Measurements from ENCODE around the gene BBS10.
"Not testable (repeated sequence)": the region's sequence is repeated elsewhere in the genome, so short reads cannot be mapped to it uniquely, and the experiment has no call there.

BBS10 gene

GRCh38 chr12:76348079-76348901 lies at the start of gene BBS10:
Gene BBS10 (minus strand): TSS chr12:76348415. CDS start chr12:76348358, 57 bp downstream.
- Mint-ChIP-seq H3K4me1 (peaks cover 34% of the 10 kb centered on the region), H3K27ac (peak within 1 kb of the TSS; percentile 95 to 97), H3K27me3 (no peaks in the 10 kb centered on the region), H3K9me3 (no peaks in the 10 kb centered on the region), H3K4me3 (peak within 1 kb of the TSS; percentile 90 to 94)
- ATAC-seq, result peak; percentile 94
- peak; percentile 86 to 90 for DNase-seq

DNA sequence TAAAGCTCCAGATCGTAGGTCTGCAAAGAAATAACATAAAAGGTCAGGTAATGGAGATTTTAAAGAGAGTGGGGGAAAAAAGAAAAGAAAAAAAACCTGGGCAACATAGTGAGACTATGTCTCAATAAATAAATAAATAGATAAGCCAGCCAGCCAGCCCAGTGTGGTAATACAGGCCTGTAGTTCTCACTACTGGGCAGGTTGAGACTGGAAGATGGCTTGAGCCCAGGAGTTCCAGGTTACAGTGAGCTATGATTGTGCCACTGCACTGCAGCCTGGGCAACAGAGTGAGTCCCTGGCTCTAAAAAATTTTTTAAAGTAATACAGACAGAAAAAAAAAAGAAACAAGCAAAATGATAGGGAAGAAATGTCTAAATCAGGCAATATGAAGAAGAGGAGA lies 43.2 kb upstream of the BBS10 start:
- no peaks in the 10 kb centered on the region for H3K9me3 Mint-ChIP-seq
- H3K27me3 Mint-ChIP-seq, result no peaks in the 10 kb centered on the region
- ATAC-seq, result no peak
- H3K4me3 Mint-ChIP-seq, result no peak overlapping the region
- H3K4me1 Mint-ChIP-seq, result no peaks in the 10 kb centered on the region
- no peak for DNase-seq
- H3K27ac Mint-ChIP-seq, result no peak overlapping the region

DNA sequence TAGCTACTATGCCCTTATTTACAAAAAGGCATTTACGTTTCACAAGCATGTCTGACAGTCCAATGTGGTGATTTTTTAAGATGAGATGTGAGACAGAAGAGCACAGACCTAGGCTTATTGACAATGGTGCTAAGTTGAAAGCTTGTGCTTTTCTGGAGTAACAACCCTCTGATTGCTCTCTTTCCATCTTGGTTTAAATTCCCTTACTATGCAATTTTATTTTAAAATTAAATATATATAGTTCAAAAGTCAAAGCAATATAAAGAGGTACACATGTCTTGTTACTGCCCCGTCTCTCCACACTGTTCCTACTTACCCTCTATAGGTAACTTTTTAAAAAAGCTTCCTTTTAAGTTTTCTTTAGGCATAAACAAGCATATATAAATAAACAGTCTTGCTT lies 39.4 kb upstream of the BBS10 start:
- no peak for DNase-seq
- Mint-ChIP-seq H3K4me1 (no peaks in the 10 kb centered on the region), H3K27ac (peak overlapping the region in 1 of 2 donors; percentile 16), H3K4me3 (no peak overlapping the region), H3K27me3 (no peaks in the 10 kb centered on the region), H3K9me3 (no peaks in the 10 kb centered on the region)
- no peak for ATAC-seq

DNA sequence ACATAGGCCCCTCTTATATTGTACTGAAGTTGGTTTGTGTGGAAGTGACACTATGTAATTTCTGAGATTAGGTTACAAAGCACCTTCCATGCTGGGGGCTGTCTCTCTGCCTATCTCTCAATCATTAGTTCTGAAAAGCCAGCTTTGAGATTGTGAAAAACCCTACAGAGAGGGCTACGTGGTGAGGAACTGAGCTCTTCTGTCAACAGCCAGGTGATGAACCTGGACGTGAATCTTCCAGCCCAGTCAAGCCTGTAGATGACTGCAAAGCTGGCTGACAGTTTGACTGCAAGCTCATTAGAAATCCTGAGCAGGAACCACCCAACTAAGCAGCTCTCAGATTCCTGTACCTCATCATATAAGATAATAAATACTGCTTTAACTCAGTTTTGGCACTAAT lies 36.3 kb upstream of the BBS10 start:
- Mint-ChIP-seq H3K9me3 (no peaks in the 10 kb centered on the region), H3K4me3 (no peak overlapping the region), H3K27me3 (no peaks in the 10 kb centered on the region), H3K27ac (no peak overlapping the region), H3K4me1 (no peaks in the 10 kb centered on the region)
- ATAC-seq (no peak), DNase-seq (no peak)

DNA sequence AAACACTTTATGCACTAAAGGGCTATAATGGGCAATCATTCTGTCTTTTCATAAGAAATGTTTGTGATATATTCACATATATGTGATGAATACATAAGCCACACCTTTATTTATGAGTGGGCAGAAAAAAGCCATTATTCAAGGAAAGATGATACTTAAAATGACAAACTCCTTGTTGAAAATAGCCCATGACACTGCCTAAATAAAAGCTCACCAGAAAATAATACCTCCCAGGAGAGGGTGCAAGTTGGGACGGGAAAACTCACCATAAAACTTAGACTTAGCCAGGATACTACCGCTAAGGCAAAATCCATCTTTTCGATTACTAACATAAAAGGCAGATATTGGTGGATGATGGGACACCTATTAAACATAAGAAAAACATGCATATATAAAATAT lies 35.8 kb upstream of the BBS10 start:
- Mint-ChIP-seq H3K4me1 (no peaks in the 10 kb centered on the region), H3K9me3 (no peaks in the 10 kb centered on the region), H3K4me3 (no peak overlapping the region), H3K27me3 (no peaks in the 10 kb centered on the region), H3K27ac (no peak overlapping the region)
- no peak for DNase-seq
- ATAC-seq, result no peak

GRCh38 chr12:76379261-76379660 lies 31.0 kb upstream of the BBS10 start:
- Mint-ChIP-seq H3K27ac (no peak overlapping the region), H3K9me3 (no peaks in the 10 kb centered on the region), H3K27me3 (no peaks in the 10 kb centered on the region), H3K4me1 (no peaks in the 10 kb centered on the region), H3K4me3 (no peak overlapping the region)
- DNase-seq (no peak), ATAC-seq (no peak)

DNA sequence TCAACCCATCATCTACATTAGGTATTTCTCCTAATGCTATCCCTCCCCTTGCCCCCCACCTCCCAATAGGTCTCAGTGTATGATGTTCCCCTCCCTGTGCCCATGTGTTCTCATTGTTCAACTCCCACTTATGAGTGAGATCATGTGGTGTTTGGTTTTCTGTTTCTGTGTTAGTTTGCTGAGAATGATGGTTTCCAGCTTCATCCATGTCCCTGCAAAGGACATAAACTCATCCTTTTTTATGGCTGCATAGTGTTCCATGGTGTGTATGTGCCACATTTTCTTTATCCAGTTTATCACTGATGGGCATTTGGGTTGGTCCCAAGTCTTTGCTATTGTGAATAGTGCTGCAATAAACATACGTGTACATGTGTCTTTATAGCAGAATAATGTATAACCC lies 28.7 kb upstream of the BBS10 start:
- not testable (repeated sequence) for ATAC-seq, H3K9me3 Mint-ChIP-seq, DNase-seq

GRCh38 chr12:76375939-76376338 lies 27.7 kb upstream of the BBS10 start:
- H3K4me1 Mint-ChIP-seq, result no peaks in the 10 kb centered on the region
- no peaks in the 10 kb centered on the region for H3K9me3 Mint-ChIP-seq
- no peak overlapping the region for H3K27ac Mint-ChIP-seq
- H3K4me3 Mint-ChIP-seq, result no peak overlapping the region
- no peaks in the 10 kb centered on the region for H3K27me3 Mint-ChIP-seq
- ATAC-seq, result no peak
- no peak for DNase-seq

More for the DNA sequence above, 28.7 kb upstream of the BBS10 start:
- not testable (repeated sequence) for H3K4me1 Mint-ChIP-seq, H3K27me3 Mint-ChIP-seq, H3K4me3 Mint-ChIP-seq, H3K27ac Mint-ChIP-seq

DNA sequence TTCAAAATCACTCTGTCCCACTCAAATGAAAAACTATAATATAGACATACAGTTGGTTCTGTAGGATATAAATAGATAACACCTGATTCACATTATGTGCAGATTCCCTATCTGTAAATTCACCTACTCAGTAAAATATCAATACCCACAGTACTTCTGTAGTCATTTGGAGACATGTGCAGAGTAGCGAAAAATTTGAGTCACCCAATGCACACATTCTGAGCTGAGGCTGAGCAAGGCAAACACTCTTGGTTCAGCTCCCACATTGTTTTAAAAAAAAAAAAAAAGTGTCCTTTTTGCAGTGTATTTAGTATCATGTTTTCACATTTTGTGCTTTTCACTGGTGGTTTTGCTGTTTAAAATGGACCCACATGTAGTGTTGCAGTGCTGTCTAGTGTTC lies 27.3 kb upstream of the BBS10 start:
- Mint-ChIP-seq H3K27ac (no peak overlapping the region), H3K4me3 (no peak overlapping the region), H3K27me3 (no peaks in the 10 kb centered on the region), H3K4me1 (no peaks in the 10 kb centered on the region), H3K9me3 (no peaks in the 10 kb centered on the region)
- DNase-seq (no peak), ATAC-seq (no peak)

DNA sequence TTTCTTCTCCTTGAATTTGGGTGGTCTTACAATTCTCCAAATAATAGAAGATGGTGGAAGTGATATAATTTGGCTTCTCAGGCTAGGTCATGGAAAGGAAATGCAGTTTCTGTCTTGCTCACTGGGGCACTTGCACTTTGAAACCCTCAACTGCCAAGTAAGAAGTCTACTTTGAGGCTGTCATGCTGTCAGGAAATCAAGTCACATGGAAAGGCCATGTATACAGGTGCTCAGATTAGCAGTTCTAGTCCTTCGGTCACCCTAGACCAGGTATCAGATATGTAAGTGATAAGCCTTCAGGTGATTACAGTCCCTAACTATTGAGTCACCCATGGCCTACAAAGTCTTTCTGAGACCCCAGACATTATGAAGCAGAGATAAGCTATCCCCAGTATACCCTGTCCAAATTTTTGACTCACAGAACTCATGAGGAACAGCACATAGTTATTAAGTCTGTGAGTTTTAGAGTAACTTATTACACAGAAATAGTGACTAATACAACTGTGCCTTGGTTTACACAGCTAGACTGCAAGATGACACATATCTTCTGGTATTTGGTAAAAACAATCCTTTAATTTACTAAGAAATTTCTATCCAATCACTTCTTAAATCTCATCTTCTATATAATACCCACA lies 26.3 kb upstream of the BBS10 start:
- H3K27me3 Mint-ChIP-seq, result no peaks in the 10 kb centered on the region
- no peaks in the 10 kb centered on the region for H3K4me1 Mint-ChIP-seq
- no peak for ATAC-seq
- H3K27ac Mint-ChIP-seq, result no peak overlapping the region
- no peak for DNase-seq
- no peak overlapping the region for H3K4me3 Mint-ChIP-seq
- no peaks in the 10 kb centered on the region for H3K9me3 Mint-ChIP-seq

DNA sequence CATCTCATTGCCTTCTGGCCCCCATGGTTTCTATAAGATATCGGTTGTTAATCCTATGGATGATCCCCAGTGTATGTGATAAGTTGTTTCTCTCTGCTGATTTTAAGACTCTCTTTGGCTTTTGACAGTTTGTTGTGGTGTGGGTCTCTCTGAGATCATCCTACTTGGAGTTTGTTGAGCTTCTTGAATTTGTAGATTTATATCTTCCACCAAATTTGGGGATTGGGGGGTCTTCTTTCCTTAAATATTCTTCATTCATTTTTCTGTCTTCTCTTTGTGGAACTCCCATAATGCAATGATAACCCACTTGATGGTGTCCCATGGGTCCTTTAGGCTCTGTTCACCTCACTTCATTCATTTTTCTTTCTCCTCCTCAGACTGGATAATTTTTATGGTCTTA lies 20.0 kb upstream of the BBS10 start:
- ATAC-seq (no peak), DNase-seq (no peak)
- H3K27me3 Mint-ChIP-seq, result no peaks in the 10 kb centered on the region
- no peak overlapping the region for H3K4me3 Mint-ChIP-seq
- H3K27ac Mint-ChIP-seq, result no peak overlapping the region
- no peaks in the 10 kb centered on the region for H3K4me1 Mint-ChIP-seq
- H3K9me3 Mint-ChIP-seq, result no peaks in the 10 kb centered on the region

- Mint-ChIP-seq H3K27ac (no peak overlapping the region), H3K9me3 (no peaks in the 10 kb centered on the region), H3K27me3 (no peaks in the 10 kb centered on the region), H3K4me3 (no peak overlapping the region), H3K4me1 (no peaks in the 10 kb centered on the region)
- ATAC-seq (no peak), DNase-seq (no peak)
Observed at GRCh38 chr12:76366163-76366562, 17.9 kb upstream of the BBS10 start.

- H3K9me3 Mint-ChIP-seq, H3K4me1 Mint-ChIP-seq, H3K27ac Mint-ChIP-seq, DNase-seq, ATAC-seq, H3K4me3 Mint-ChIP-seq, H3K27me3 Mint-ChIP-seq: not testable (repeated sequence)
Observed at GRCh38 chr12:76364131-76364530, 15.9 kb upstream of the BBS10 start.

- H3K9me3 Mint-ChIP-seq, result no peaks in the 10 kb centered on the region
- H3K27ac Mint-ChIP-seq, result no peak overlapping the region
- H3K27me3 Mint-ChIP-seq, result no peaks in the 10 kb centered on the region
- DNase-seq (no peak), ATAC-seq (no peak)
- no peaks in the 10 kb centered on the region for H3K4me1 Mint-ChIP-seq
- no peak overlapping the region for H3K4me3 Mint-ChIP-seq
Observed at GRCh38 chr12:76360316-76360715, 12.1 kb upstream of the BBS10 start.

GRCh38 chr12:76356071-76356470 lies 7.9 kb upstream of the BBS10 start:
- Mint-ChIP-seq H3K27ac (no peak overlapping the region), H3K27me3 (no peaks in the 10 kb centered on the region), H3K9me3 (no peaks in the 10 kb centered on the region), H3K4me3 (no peak overlapping the region), H3K4me1 (no peaks in the 10 kb centered on the region)
- no peak for DNase-seq
- ATAC-seq, result no peak

DNA sequence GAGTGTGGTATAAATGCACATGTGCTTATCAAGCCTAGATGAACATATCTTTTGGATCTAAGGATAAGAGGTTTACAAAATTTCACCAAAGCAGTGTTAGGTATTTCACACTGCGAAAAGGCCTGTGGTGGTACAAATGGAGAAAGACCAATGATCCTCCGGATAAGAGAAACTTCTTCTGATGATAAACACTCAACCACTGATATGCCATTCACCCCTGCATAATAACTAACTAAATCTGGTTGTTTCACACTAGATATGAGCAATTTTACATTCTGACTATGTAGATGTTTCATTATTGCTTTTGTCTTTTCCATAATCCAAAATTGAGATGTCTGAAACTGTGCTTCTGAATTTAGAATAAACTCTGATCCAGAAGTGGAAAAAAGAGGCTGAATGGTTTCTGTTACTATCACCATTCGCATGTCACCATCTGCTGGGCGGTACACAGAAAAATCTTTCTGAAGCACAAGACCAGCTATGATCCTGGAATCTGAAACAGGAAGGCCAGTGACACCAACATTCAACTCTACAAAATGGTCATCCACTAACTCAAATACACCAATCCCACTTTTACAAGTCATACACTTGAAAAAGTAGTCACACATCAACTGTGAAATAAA lies 1.3 kb downstream of the BBS10 start:
- DNase-seq, result no peak
- Mint-ChIP-seq H3K9me3 (no peaks in the 10 kb centered on the region), H3K4me3 (peak overlapping the region; percentile 90 to 94), H3K27ac (no peak overlapping the region), H3K4me1 (peaks cover 35% of the 10 kb centered on the region), H3K27me3 (no peaks in the 10 kb centered on the region)
- peak; percentile 22 for ATAC-seq
